Endodermal cell (in vitro differentiated cells): ENCODE data around the gene NFIX. TPM values are rescaled to one million over a fixed set of nuclear protein-coding genes. Genes with fewer than 3 reads are reported as not detected.

Experiments
- DNase-seq: peaks from one replicate; pipeline ENCODE4 v3.0.0-alpha.2; 2017
- H3K27ac ChIP-seq: 2 replicates; pipeline ENCODE4 v1.5.1; 2013; ENCODE audit warnings: mild to moderate bottlenecking, low read depth, low read length, moderate library complexity
- H3K27me3 ChIP-seq: 2 replicates; pipeline ENCODE4 v1.6.1; 2013; ENCODE audit warnings: mild to moderate bottlenecking, low read length, moderate library complexity; ENCODE audit not compliant: insufficient read depth, control insufficient read depth, poor library complexity, severe bottlenecking
- H3K36me3 ChIP-seq: 2 replicates; pipeline ENCODE4 v1.7.0; 2013; ENCODE audit warnings: mild to moderate bottlenecking, low read length, moderate library complexity; ENCODE audit not compliant: control insufficient read depth, insufficient read depth
- H3K4me1 ChIP-seq: one replicate; pipeline ENCODE4 v1.7.0; 2013; ENCODE audit warnings: low read length; ENCODE audit not compliant: control insufficient read depth, insufficient read depth
- H3K4me3 ChIP-seq: 2 replicates; pipeline ENCODE4 v1.5.1; 2013; ENCODE audit warnings: mild to moderate bottlenecking, low read length, moderate library complexity
- H3K9ac ChIP-seq: 2 replicates; pipeline ENCODE4 v1.6.1; 2013; ENCODE audit warnings: mild to moderate bottlenecking, low read length, moderate library complexity; ENCODE audit not compliant: poor library complexity, severe bottlenecking; ENCODE audit errors: extremely low read depth
- H3K9me3 ChIP-seq: 2 replicates; pipeline ENCODE4 v1.6.1; 2013; ENCODE audit warnings: mild to moderate bottlenecking, low read length, moderate library complexity; ENCODE audit not compliant: control insufficient read depth
- H3K27ac Mint-ChIP-seq: 2 replicates; pipeline ENCODE4 v1.8.0; 2020; ENCODE audit warnings: mixed read lengths
- H3K27me3 Mint-ChIP-seq: 2 replicates; pipeline ENCODE4 v1.8.0; 2021; ENCODE audit warnings: mild to moderate bottlenecking, mixed read lengths; ENCODE audit not compliant: insufficient read depth
- H3K36me3 Mint-ChIP-seq: 2 replicates; pipeline ENCODE4 v1.8.0; 2020; ENCODE audit warnings: low read depth, mixed read lengths
- H3K4me1 Mint-ChIP-seq: 2 replicates; pipeline ENCODE4 v1.8.0; 2020; ENCODE audit warnings: mixed read lengths
- H3K4me3 Mint-ChIP-seq: 2 replicates; pipeline ENCODE4 v1.8.0; 2020; ENCODE audit warnings: mild to moderate bottlenecking, moderate library complexity, mixed read lengths
- H3K9me3 Mint-ChIP-seq: 2 replicates; pipeline ENCODE4 v1.8.0; 2020; ENCODE audit warnings: mild to moderate bottlenecking, mixed read lengths
- CTCF ChIP-seq: fragments of 200-600 bp; sonication (generic); conservative IDR thresholded peaks from 2 replicates; pipeline ENCODE4 v1.5.0; 2021; ENCODE audit warnings: antibody characterized with exemption, mild to moderate bottlenecking
- WGBS, 2 experiments: methylation state at CpG; one replicate each; pipeline versions ENCODE4 v1.1.5 to v1.1.7; 2013; ENCODE audit warnings: missing lambda C conversion rate in 2 of 2, mixed read lengths in 1 of 2; ENCODE audit not compliant: insufficient coverage in 1 of 2, insufficient read length in 1 of 2; 5-methylcytosine and 5-hydroxymethylcytosine counted together
- total RNA-seq, 2 donors: library from RNA; stranded (reverse); fragmentation: NEBNext Ultra II Directional in 1 of 2; extraction: Animal tissue kit (Norgen Biotek cat#: 25700) in 1 of 2; gene quantifications; 2 replicates in 1 of 2; 3 replicates in 1 of 2; pipeline ENCODE4 v1.2.1, GENCODE V29; 2021

Gene NFIX
- total RNA-seq, 2 donors from 2014 or later, result 0.22 to 0.40 TPM

DNA sequence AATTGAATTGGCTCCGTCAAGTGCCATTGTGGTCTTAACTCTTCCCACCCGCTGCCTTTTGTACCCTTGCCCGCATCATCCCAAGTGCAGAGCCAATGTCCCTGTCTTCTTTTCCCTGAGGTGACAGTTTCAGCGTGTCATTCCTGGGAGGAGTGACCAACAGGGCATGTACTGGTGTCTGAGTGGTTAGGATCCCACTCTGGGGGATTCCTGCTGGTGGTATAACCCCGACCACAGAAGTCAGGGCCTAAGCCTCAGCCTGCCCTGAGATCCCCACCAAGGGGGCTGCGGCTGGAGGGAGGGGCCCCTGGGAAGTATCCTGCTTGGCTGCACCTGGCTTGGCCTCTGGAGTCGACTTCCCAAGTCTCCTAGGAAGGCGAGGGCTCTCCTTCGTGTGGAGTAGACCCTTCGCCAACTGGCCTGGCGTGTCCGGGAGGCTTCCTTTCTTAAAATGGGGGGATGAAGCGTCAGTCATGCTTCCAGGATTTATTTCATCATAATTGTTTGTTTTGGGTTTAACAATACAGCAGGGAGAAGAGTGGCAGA is 40.6 kb downstream of the NFIX start:
- DNase-seq, result no peak
- H3K9me3 ChIP-seq, result no peaks in the 10 kb centered on the region
- Mint-ChIP-seq H3K4me1 (no peaks in the 10 kb centered on the region), H3K27ac (no peak overlapping the region), H3K9me3 (no peaks in the 10 kb centered on the region), H3K27me3 (peaks cover 93% of the 10 kb centered on the region), H3K36me3 (no peaks in the 10 kb centered on the region), H3K4me3 (no peak overlapping the region)
- no peaks in the 10 kb centered on the region for H3K36me3 ChIP-seq
- no peak for TF ChIP-seq CTCF
- no peak overlapping the region for H3K9ac ChIP-seq
- no peak overlapping the region for H3K27ac ChIP-seq
- H3K4me1 ChIP-seq, result no peaks in the 10 kb centered on the region
- peaks cover 89% of the 10 kb centered on the region for H3K27me3 ChIP-seq
- no peak overlapping the region for H3K4me3 ChIP-seq
- WGBS, 2 experiments, result 86 to 90% methylated on average over 9 to 13 of the region's 13 CpGs

DNA sequence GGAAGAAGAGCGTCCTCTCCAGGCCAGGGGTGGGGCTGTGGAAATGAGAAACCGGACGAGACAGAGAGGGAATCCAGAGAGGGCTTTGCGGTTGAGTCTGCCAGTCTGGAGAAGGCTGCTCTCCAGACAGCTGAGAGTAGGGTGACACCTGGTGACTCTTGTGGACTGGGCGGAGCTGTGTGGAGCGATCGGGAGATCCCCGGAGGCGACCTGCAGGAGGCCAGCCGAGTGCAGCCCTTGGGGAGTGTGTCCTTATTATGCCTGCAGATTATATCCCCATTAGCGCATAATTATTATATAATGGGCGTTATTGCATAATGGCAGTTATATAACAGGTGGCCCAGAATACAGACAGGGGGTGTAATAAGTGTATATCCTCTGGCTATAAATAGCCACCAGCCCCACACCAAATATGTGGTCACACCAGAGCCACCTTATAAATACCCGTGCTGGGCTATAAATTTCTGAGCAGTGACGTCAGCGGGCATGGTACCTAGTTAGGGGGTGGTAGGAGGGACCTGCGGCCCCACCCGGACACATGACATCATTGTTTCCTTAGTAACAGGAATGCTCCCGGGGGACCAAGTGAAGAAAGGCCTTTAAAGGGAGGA is 41.2 kb downstream of the NFIX start:
- no peaks in the 10 kb centered on the region for H3K9me3 ChIP-seq
- Mint-ChIP-seq H3K27ac (no peak overlapping the region), H3K9me3 (no peaks in the 10 kb centered on the region), H3K27me3 (peaks cover 89% of the 10 kb centered on the region), H3K4me3 (no peak overlapping the region), H3K36me3 (no peaks in the 10 kb centered on the region), H3K4me1 (no peaks in the 10 kb centered on the region)
- no peak overlapping the region for H3K4me3 ChIP-seq
- H3K36me3 ChIP-seq, result no peaks in the 10 kb centered on the region
- peak; percentile 58 for DNase-seq
- TF ChIP-seq CTCF, result peak; percentile 29
- no peak overlapping the region for H3K27ac ChIP-seq
- no peaks in the 10 kb centered on the region for H3K4me1 ChIP-seq
- H3K27me3 ChIP-seq, result peaks cover 87% of the 10 kb centered on the region
- 74 to 77% methylated on average over 12 to 16 of the region's 18 CpGs for WGBS, 2 experiments
- no peak overlapping the region for H3K9ac ChIP-seq

- Histone ChIP-seq H3K27me3 (peaks cover 80% of the 10 kb centered on the region), H3K36me3 (no peaks in the 10 kb centered on the region), H3K27ac (no peak overlapping the region), H3K9ac (no peak overlapping the region), H3K9me3 (no peaks in the 10 kb centered on the region), H3K4me3 (no peak overlapping the region), H3K4me1 (no peaks in the 10 kb centered on the region)
- no peaks in the 10 kb centered on the region for H3K36me3 Mint-ChIP-seq
- H3K9me3 Mint-ChIP-seq, result no peaks in the 10 kb centered on the region
- no peak for TF ChIP-seq CTCF
- DNase-seq, result peak; percentile 51
- no peak overlapping the region for H3K4me3 Mint-ChIP-seq
- peaks cover 82% of the 10 kb centered on the region for H3K27me3 Mint-ChIP-seq
- H3K4me1 Mint-ChIP-seq, result no peaks in the 10 kb centered on the region
- H3K27ac Mint-ChIP-seq, result no peak overlapping the region
- WGBS, 2 experiments, result 69 to 79% methylated on average over 4 to 7 of the region's 7 CpGs
Measured at GRCh38 chr19:13037161-13037560, 41.9 kb downstream of the NFIX start.
